PC-3 (cell line): ENCODE data around the gene SSTR5. TPM values are rescaled to one million over a fixed set of nuclear protein-coding genes. Genes with fewer than 3 reads are reported as not detected.

Experiments used
- ATAC-seq: fragments of 200-7000 bp; cut with Tn5 transposase; 2 replicates; pipeline ENCODE4 v1.9.1; 2020; ENCODE audit warnings: mild to moderate bottlenecking, moderate library complexity
- BruUV-seq: library from RNA; stranded (reverse); fragments of 400-500 nt; replicated peaks from 2 replicates; lab custom pipeline; 2021; lab: Mats Ljungman, UMichigan
- CTCF ChIA-PET: fragments of 300-600 bp; sonication (Branson Sonifier 250); formaldehyde crosslinking; loops from one replicate; lab custom pipeline; 2022; ENCODE audit warnings: antibody characterized with exemption; lab: Charles Lee
- POLR2A ChIA-PET: fragments of 300-600 bp; sonication (Branson Sonifier 250); formaldehyde crosslinking; loops from one replicate; lab custom pipeline; 2022; ENCODE audit warnings: antibody characterized with exemption; ENCODE audit not compliant: unreplicated experiment; lab: Charles Lee
- DNase-seq: peaks from one replicate; pipeline ENCODE4 v3.0.0-alpha.2; 2015
- H2AFZ ChIP-seq: fragments of 300-600 bp; sonication (generic); 2 replicates; pipeline ENCODE4 v1.6.0; 2016; ENCODE audit warnings: antibody characterized with exemption, low read length
- H3F3A ChIP-seq: fragments of 300-600 bp; sonication (generic); one replicate; pipeline ENCODE4 v1.6.0; 2017; ENCODE audit warnings: antibody characterized with exemption, low read length, control low read depth, mild to moderate bottlenecking; ENCODE audit not compliant: unreplicated experiment
- H3K27ac ChIP-seq: fragments of 300-600 bp; sonication (generic); 2 replicates; pipeline ENCODE4 v1.5.1; 2016; ENCODE audit warnings: mild to moderate bottlenecking, low read length
- H3K27me3 ChIP-seq: fragments of 300-600 bp; sonication (generic); 2 replicates; pipeline ENCODE4 v1.6.1; 2016; ENCODE audit warnings: low read length, mixed read lengths
- H3K36me3 ChIP-seq: fragments of 300-600 bp; sonication (generic); 2 replicates; pipeline ENCODE4 v1.6.1; 2016; ENCODE audit warnings: low read depth, mixed run types, low read length, mixed read lengths
- H3K4me1 ChIP-seq: fragments of 300-600 bp; sonication (generic); 2 replicates; pipeline ENCODE4 v1.5.1; 2016; ENCODE audit warnings: low read length; ENCODE audit not compliant: insufficient read depth
- H3K4me2 ChIP-seq: fragments of 300-600 bp; sonication (generic); 2 replicates; pipeline ENCODE4 v1.6.0; 2016; ENCODE audit warnings: low read length
- H3K4me3 ChIP-seq: fragments of 300-600 bp; sonication (generic); 2 replicates; pipeline ENCODE4 v1.5.1; 2016; ENCODE audit warnings: mild to moderate bottlenecking, low read length, mixed read lengths
- H3K79me2 ChIP-seq: fragments of 300-600 bp; sonication (generic); 2 replicates; pipeline ENCODE4 v1.6.1; 2017; ENCODE audit warnings: low read length, mixed read lengths
- H3K9ac ChIP-seq: fragments of 300-600 bp; sonication (generic); 2 replicates; pipeline ENCODE4 v1.6.0; 2016; ENCODE audit warnings: mild to moderate bottlenecking, low read length
- H3K9me2 ChIP-seq: fragments of 300-600 bp; sonication (generic); replicated peaks from 2 replicates; pipeline ENCODE4 v1.6.1; 2016; ENCODE audit warnings: mixed run types, low read length, mixed read lengths
- H3K9me3 ChIP-seq: fragments of 300-600 bp; sonication (generic); 2 replicates; pipeline ENCODE4 v1.6.1; 2016; ENCODE audit warnings: low read length, mixed read lengths
- H4K20me1 ChIP-seq: fragments of 300-600 bp; sonication (generic); 2 replicates; pipeline ENCODE4 v1.6.1; 2016; ENCODE audit warnings: low read length, mixed read lengths
- EZH2 ChIP-seq: fragments of 300-600 bp; sonication (generic); IDR thresholded peaks from one replicate; pipeline ENCODE4 v1.6.1; 2017; ENCODE audit warnings: antibody characterized with exemption, mild to moderate bottlenecking, low read length; ENCODE audit not compliant: unreplicated experiment
- EZH2phosphoT487 ChIP-seq: fragments of 300-600 bp; sonication (generic); IDR thresholded peaks from 2 replicates; pipeline ENCODE4 v1.6.1; 2018; ENCODE audit warnings: mild to moderate bottlenecking, antibody characterized with exemption, low read length, borderline replicate concordance
- intact Hi-C: fragments of 100-400 bp; cut with micrococcal nuclease; formaldehyde crosslinking; loops from 2 replicates; pipeline ENCODE4 v1.9.0; 2023
- total RNA-seq: library from RNA; depleted of rRNA; stranded (reverse); fragments of >200 nt; gene quantifications from 2 replicates; pipeline ENCODE4 v1.2.3, GENCODE V29; 2014
- TF ChIP-seq, protein P1 (sequence below): fragments of 300-600 bp; sonication (generic); conservative IDR thresholded peaks from 2 replicates; pipeline ENCODE4 v1.5.1; 2017; ENCODE audit warnings: antibody characterized with exemption, low read depth, mild to moderate bottlenecking, low read length

SSTR5 gene
- total RNA-seq, 1 experiment from 2014 or later, result 0.51 TPM

DNA sequence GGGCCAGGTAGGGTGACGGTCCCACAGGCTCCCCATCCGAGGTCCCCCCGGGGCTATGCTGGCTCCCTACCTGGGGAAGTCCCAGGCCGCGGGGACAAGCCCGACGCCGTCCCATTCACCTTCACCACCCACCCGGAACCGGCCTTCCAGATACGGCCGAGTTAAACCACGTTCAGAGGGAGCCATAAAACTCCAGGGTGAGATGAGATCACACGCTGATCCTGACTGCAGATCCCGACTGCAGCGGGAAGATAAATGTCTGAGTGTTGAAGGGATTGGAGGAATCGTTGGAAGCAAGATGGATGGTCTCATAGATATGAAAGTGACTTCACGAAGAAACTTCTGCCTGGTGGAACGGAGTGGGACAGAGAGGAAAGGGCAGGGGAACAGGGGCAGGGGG is 37.1 kb downstream of the SSTR5 start:
- Histone ChIP-seq H3K4me3 (no peak overlapping the region), H3K27ac (no peak overlapping the region), H3K9me2 (no peaks in the 10 kb centered on the region), H3K36me3 (no peaks in the 10 kb centered on the region), H3K4me1 (no peaks in the 10 kb centered on the region), H3F3A (no peaks in the 10 kb centered on the region), H3K9me3 (no peaks in the 10 kb centered on the region), H3K4me2 (no peak overlapping the region), H2AFZ (no peak overlapping the region), H3K79me2 (no peaks in the 10 kb centered on the region), H3K9ac (no peak overlapping the region), H4K20me1 (no peaks in the 10 kb centered on the region), H3K27me3 (peaks cover 37% of the 10 kb centered on the region)
- DNase-seq (no peak), ATAC-seq (no peak)
- intact Hi-C loops, result no loop called here
- ChIA-PET CTCF (no interaction called here), POLR2A (no interaction called here)
- BruUV-seq, result no TSS peak
- TF ChIP-seq EZH2 (no peak), EZH2phosphoT487 (no peak)
- TF ChIP-seq, protein P1, sequence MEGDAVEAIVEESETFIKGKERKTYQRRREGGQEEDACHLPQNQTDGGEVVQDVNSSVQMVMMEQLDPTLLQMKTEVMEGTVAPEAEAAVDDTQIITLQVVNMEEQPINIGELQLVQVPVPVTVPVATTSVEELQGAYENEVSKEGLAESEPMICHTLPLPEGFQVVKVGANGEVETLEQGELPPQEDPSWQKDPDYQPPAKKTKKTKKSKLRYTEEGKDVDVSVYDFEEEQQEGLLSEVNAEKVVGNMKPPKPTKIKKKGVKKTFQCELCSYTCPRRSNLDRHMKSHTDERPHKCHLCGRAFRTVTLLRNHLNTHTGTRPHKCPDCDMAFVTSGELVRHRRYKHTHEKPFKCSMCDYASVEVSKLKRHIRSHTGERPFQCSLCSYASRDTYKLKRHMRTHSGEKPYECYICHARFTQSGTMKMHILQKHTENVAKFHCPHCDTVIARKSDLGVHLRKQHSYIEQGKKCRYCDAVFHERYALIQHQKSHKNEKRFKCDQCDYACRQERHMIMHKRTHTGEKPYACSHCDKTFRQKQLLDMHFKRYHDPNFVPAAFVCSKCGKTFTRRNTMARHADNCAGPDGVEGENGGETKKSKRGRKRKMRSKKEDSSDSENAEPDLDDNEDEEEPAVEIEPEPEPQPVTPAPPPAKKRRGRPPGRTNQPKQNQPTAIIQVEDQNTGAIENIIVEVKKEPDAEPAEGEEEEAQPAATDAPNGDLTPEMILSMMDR, result no peak

DNA sequence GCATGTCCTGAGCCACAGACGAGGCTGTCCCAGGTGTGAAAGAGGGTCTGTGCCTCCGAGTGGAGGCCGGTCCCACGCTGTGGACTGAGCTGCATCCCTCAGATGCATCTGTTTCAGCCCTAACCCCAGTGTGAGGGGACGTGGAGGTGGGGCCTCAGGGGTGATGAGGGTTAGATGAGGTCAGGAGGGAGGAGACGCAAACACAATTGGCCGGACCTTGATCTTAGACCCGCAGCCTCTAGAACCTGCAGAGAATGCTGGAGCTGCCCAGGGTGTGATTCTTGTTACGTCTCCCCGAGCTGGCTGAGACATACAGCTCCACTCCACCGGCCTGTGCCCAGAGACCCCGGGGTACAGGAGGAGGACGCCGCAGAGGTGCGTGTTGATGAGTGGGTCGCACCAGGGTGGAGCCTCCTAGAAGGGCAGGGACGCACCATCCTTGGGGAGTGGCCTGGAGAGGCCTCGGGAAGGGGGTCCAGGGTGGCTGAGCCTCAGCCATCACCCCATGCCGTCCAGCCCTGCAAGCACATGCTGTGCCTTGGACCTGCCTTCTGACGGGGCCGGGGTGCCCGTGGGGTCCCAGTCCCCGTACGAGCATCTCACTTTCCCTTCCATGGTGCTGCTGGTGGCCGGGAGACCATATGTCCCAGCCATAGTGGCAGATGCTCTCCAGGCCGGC is 40.1 kb downstream of the SSTR5 start:
- Histone ChIP-seq H3F3A (no peaks in the 10 kb centered on the region), H3K27me3 (peaks cover 27% of the 10 kb centered on the region), H3K36me3 (no peaks in the 10 kb centered on the region), H2AFZ (no peak overlapping the region), H3K4me3 (no peak overlapping the region), H3K4me1 (no peaks in the 10 kb centered on the region), H3K4me2 (no peak overlapping the region), H3K79me2 (no peaks in the 10 kb centered on the region), H3K9me2 (no peaks in the 10 kb centered on the region), H3K27ac (no peak overlapping the region), H4K20me1 (no peaks in the 10 kb centered on the region), H3K9ac (no peak overlapping the region), H3K9me3 (no peaks in the 10 kb centered on the region)
- CTCF ChIA-PET, result no interaction called here
- no TSS peak for BruUV-seq
- POLR2A ChIA-PET, result no interaction called here
- no peak for TF ChIP-seq EZH2phosphoT487
- TF ChIP-seq, protein P1, result no peak
- no peak for TF ChIP-seq EZH2
- ATAC-seq (no peak), DNase-seq (no peak)
- intact Hi-C loops, result no loop called here

DNA sequence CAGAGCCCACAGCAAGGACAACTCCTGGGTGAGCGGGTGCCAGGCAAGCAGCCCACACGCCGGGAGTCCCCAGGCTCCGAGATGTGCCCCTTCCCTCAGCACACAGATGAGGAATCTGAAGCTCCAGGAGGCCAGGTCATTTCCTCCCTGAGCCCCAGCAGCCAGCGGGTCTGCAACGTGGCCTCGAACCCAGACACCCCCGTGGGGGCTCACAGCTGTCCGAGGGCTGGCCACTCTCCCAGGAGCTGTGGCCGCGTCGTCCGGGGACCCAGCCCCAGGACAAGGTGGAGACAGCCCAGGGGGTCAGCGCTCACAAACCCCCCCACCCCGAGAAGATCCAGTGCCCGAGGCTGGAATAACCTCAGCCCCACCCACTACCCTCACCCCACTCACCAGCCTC is 40.9 kb downstream of the SSTR5 start:
- H3K27me3 ChIP-seq, result peaks cover 19% of the 10 kb centered on the region
- ChIA-PET POLR2A (no interaction called here), CTCF (no interaction called here)

More for the DNA sequence above, 40.9 kb downstream of the SSTR5 start:
- H2AFZ ChIP-seq, result no peak overlapping the region
- no peaks in the 10 kb centered on the region for H3K9me2 ChIP-seq
- intact Hi-C loops, result no loop called here
- no peaks in the 10 kb centered on the region for H3K36me3 ChIP-seq
- H3K4me3 ChIP-seq, result no peak overlapping the region
- TF ChIP-seq, protein P1, result no peak
- no peak for TF ChIP-seq EZH2
- no peak overlapping the region for H3K9ac ChIP-seq
- ATAC-seq, result no peak
- no peaks in the 10 kb centered on the region for H3K4me1 ChIP-seq
- no peak overlapping the region for H3K4me2 ChIP-seq
- H3K27ac ChIP-seq, result no peak overlapping the region
- no TSS peak for BruUV-seq
- no peaks in the 10 kb centered on the region for H3F3A ChIP-seq
- H4K20me1 ChIP-seq, result no peaks in the 10 kb centered on the region
- H3K79me2 ChIP-seq, result no peaks in the 10 kb centered on the region
- DNase-seq, result no peak
- H3K9me3 ChIP-seq, result no peaks in the 10 kb centered on the region
